HEK293 (cell line): ENCODE data around the gene FOLR2.

Experiments used
- CTCF ChIA-PET: fragments of 350-600 bp; formaldehyde crosslinking; extraction: SDS; loops from one replicate; lab custom pipeline; 2021; ENCODE audit warnings: antibody characterized with exemption; lab: Yijun Ruan, JAX
- POLR2A ChIA-PET: fragments of 300-600 bp; formaldehyde crosslinking; extraction: SDS; loops from one replicate; lab custom pipeline; 2020; ENCODE audit warnings: antibody characterized with exemption, inconsistent platforms; lab: Yijun Ruan, JAX
- H3K27ac ChIP-seq: fragments of 200-500 bp; sonication (Bioruptor generic); 2 replicates; pipeline ENCODE4 v1.5.1; 2014; ENCODE audit warnings: low read depth, low read length, control low read depth, inconsistent platforms; ENCODE audit errors: extremely low read depth
- H3K36me3 ChIP-seq, 2 experiments: fragments of 200-500 bp in 1 of 2; sonication (Bioruptor generic) in 1 of 2; 1 replicate in 1 of 2; 2 replicates in 1 of 2; pipeline ENCODE4 v1.5.1; 2014 to 2017; ENCODE audit warnings: inconsistent platforms in 2 of 2, low read length in 2 of 2; ENCODE audit not compliant: control insufficient read depth in 2 of 2, insufficient read depth in 1 of 2
- H3K4me1 ChIP-seq: fragments of 200-500 bp; sonication (Bioruptor generic); 2 replicates; pipeline ENCODE4 v1.5.1; 2014; ENCODE audit warnings: mild to moderate bottlenecking, low read length, inconsistent platforms; ENCODE audit not compliant: control insufficient read depth, insufficient read depth
- H3K4me3 ChIP-seq: 2 replicates; pipeline ENCODE4 v1.5.1; 2011; ENCODE audit warnings: low read depth, mild to moderate bottlenecking, control low read depth, low read length, moderate library complexity
- H3K9me3 ChIP-seq: fragments of 200-500 bp; sonication (Bioruptor generic); 2 replicates; pipeline ENCODE4 v1.5.1; 2014; ENCODE audit warnings: low read depth, low read length, inconsistent platforms; ENCODE audit not compliant: control insufficient read depth, insufficient read depth
- GFI1B ChIP-seq: fragments of 450-650 bp; formaldehyde crosslinking; IDR thresholded peaks from 2 replicates; pipeline ENCODE4 v1.5.1; 2016; ENCODE audit warnings: missing biosample characterization, missing genetic modification characterization
- MYNN ChIP-seq: fragments of 450-650 bp; formaldehyde crosslinking; IDR thresholded peaks from 2 replicates; pipeline ENCODE4 v1.5.1; 2016; ENCODE audit warnings: missing biosample characterization, missing genetic modification characterization, borderline replicate concordance
- SCRT1 ChIP-seq: fragments of 450-650 bp; formaldehyde crosslinking; IDR thresholded peaks from 2 replicates; pipeline ENCODE4 v1.5.1; 2016; ENCODE audit warnings: missing biosample characterization, missing genetic modification characterization, borderline replicate concordance
- YY2 ChIP-seq: fragments of 450-650 bp; formaldehyde crosslinking; IDR thresholded peaks from 2 replicates; pipeline ENCODE4 v1.5.1; 2016; ENCODE audit warnings: missing biosample characterization, missing genetic modification characterization
- ZNF112 ChIP-seq: fragments of 450-650 bp; formaldehyde crosslinking; IDR thresholded peaks from 2 replicates; pipeline ENCODE4 v1.5.0; 2017; ENCODE audit warnings: missing biosample characterization, missing genetic modification characterization
- ZNF169 ChIP-seq: fragments of 450-650 bp; formaldehyde crosslinking; IDR thresholded peaks from 2 replicates; pipeline ENCODE4 v1.5.1; 2016; ENCODE audit warnings: missing biosample characterization, missing genetic modification characterization
- ZNF398 ChIP-seq: fragments of 450-650 bp; formaldehyde crosslinking; IDR thresholded peaks from 2 replicates; pipeline ENCODE4 v1.5.1; 2017; ENCODE audit warnings: missing biosample characterization, missing genetic modification characterization
- ZNF449 ChIP-seq: fragments of 450-650 bp; formaldehyde crosslinking; IDR thresholded peaks from 2 replicates; pipeline ENCODE4 v1.5.1; 2017; ENCODE audit warnings: missing biosample characterization, mild to moderate bottlenecking, missing genetic modification characterization, moderate library complexity
- ZNF48 ChIP-seq: fragments of 450-650 bp; formaldehyde crosslinking; IDR thresholded peaks from 2 replicates; pipeline ENCODE4 v1.5.1; 2016; ENCODE audit warnings: missing biosample characterization, missing genetic modification characterization
- ZNF488 ChIP-seq: fragments of 450-650 bp; formaldehyde crosslinking; IDR thresholded peaks from 2 replicates; pipeline ENCODE4 v1.5.1; 2016; ENCODE audit warnings: missing biosample characterization, missing genetic modification characterization
- ZNF518A ChIP-seq: fragments of 450-650 bp; formaldehyde crosslinking; conservative IDR thresholded peaks from 2 replicates; pipeline ENCODE4 v1.5.1; 2016; ENCODE audit warnings: low read depth, missing biosample characterization, missing genetic modification characterization
- ZNF560 ChIP-seq: fragments of 450-650 bp; formaldehyde crosslinking; IDR thresholded peaks from 2 replicates; pipeline ENCODE4 v1.5.1; 2017; ENCODE audit warnings: missing biosample characterization, missing genetic modification characterization, borderline replicate concordance
- ZNF585B ChIP-seq: fragments of 450-650 bp; formaldehyde crosslinking; IDR thresholded peaks from 2 replicates; pipeline ENCODE4 v1.5.1; 2016; ENCODE audit warnings: missing biosample characterization, missing genetic modification characterization
- ZNF623 ChIP-seq: fragments of 450-650 bp; formaldehyde crosslinking; IDR thresholded peaks from 2 replicates; pipeline ENCODE4 v1.5.1; 2016; ENCODE audit warnings: missing biosample characterization, missing genetic modification characterization
- ZNF677 ChIP-seq: fragments of 450-650 bp; IDR thresholded peaks from 2 replicates; pipeline ENCODE4 v1.5.0; 2018; ENCODE audit warnings: missing biosample characterization, mild to moderate bottlenecking, missing genetic modification characterization, moderate library complexity
- ZNF707 ChIP-seq: fragments of 450-650 bp; formaldehyde crosslinking; IDR thresholded peaks from 2 replicates; pipeline ENCODE4 v1.5.1; 2016; ENCODE audit warnings: missing biosample characterization, missing genetic modification characterization
- ZNF843 ChIP-seq: fragments of 450-650 bp; formaldehyde crosslinking; IDR thresholded peaks from 2 replicates; pipeline ENCODE4 v1.5.1; 2016; ENCODE audit warnings: missing biosample characterization, missing genetic modification characterization

FOLR2 gene

GRCh38 chr11:72250661-72251464 is 34.3 kb downstream of the FOLR2 start:
- H3K9me3 ChIP-seq, result no peaks in the 10 kb centered on the region
- H3K4me1 ChIP-seq, result no peaks in the 10 kb centered on the region
- TF ChIP-seq YY2 (tag by site-specific recombination) (no peak), ZNF169 (tag by site-specific recombination) (no peak), MYNN (tag by site-specific recombination) (no peak), ZNF488 (tag by site-specific recombination) (no peak), SCRT1 (no peak), ZNF112 (tag by site-specific recombination) (no peak), GFI1B (no peak), ZNF707 (tag by site-specific recombination) (no peak), ZNF449 (tag by site-specific recombination) (no peak), ZNF560 (tag by site-specific recombination) (no peak)
- H3K36me3 ChIP-seq, result no peaks in the 10 kb centered on the region
- H3K27ac ChIP-seq, result no peak overlapping the region
- ChIA-PET CTCF (interaction anchor here (1.3 to 1.6 kb wide), 3 partner anchors 13 to 181 kb away, joined by 3 to 8 read pairs (median 4); no protein-coding TSS in a partner anchor), POLR2A (no interaction called here)
- no peak overlapping the region for H3K4me3 ChIP-seq

GRCh38 chr11:72251614-72252013 is 35.0 kb downstream of the FOLR2 start:
- no peak overlapping the region for H3K4me3 ChIP-seq
- H3K9me3 ChIP-seq, result no peaks in the 10 kb centered on the region
- H3K36me3 ChIP-seq, result no peaks in the 10 kb centered on the region
- H3K27ac ChIP-seq, result no peak overlapping the region
- TF ChIP-seq ZNF585B (no peak), ZNF843 (tag by site-specific recombination) (no peak), ZNF623 (tag by site-specific recombination) (no peak)
- TF ChIP-seq, all 188 proteins: peak for 0
- ChIA-PET CTCF (interaction anchor here (1.3 to 1.6 kb wide), 2 partner anchors 108 to 180 kb away, joined by 4 to 8 read pairs; no protein-coding TSS in a partner anchor), POLR2A (interaction anchor here (0.6 kb wide), 1 partner anchor 37 kb away, joined by 5 read pairs; no protein-coding TSS in a partner anchor)
- H3K4me1 ChIP-seq, result no peaks in the 10 kb centered on the region

- no peaks in the 10 kb centered on the region for H3K9me3 ChIP-seq
- no peaks in the 10 kb centered on the region for H3K4me1 ChIP-seq
- no peak for TF ChIP-seq ZNF48 (tag by site-specific recombination)
- no peak for TF ChIP-seq MYNN (tag by site-specific recombination)
- no peak for TF ChIP-seq ZNF518A (tag by site-specific recombination)
- TF ChIP-seq ZNF398, result no peak
- no peak for TF ChIP-seq ZNF677 (tag by site-specific recombination)
- H3K36me3 ChIP-seq, result no peaks in the 10 kb centered on the region
- ChIA-PET CTCF (no interaction called here), POLR2A (no interaction called here)
- no peak overlapping the region for H3K27ac ChIP-seq
- no peak overlapping the region for H3K4me3 ChIP-seq
Observed at GRCh38 chr11:72253392-72253791, 36.8 kb downstream of the FOLR2 start.
